HCT116 (cell line): ENCODE results near the gene GNG2. TPM values are rescaled to one million over a fixed set of nuclear protein-coding genes. Genes with fewer than 3 reads are reported as not detected.

Source experiments
- ATAC-seq: fragments of 200-7000 bp; cut with Tn5 transposase; 2 replicates; pipeline ENCODE4 v1.9.1; 2020; ENCODE audit warnings: mild to moderate bottlenecking, moderate library complexity
- BruUV-seq: library from RNA; stranded (reverse); fragments of 400-500 nt; replicated peaks from 2 replicates; lab custom pipeline; 2021; lab: Mats Ljungman, UMichigan
- CTCF ChIA-PET: fragments of 300-600 bp; sonication (Branson Sonifier 250); formaldehyde crosslinking; loops from one replicate; lab custom pipeline; 2021; ENCODE audit warnings: antibody characterized with exemption; lab: Charles Lee
- POLR2A ChIA-PET: fragments of 300-600, 350-600 bp; sonication (Branson Sonifier 250); formaldehyde crosslinking; loops from one replicate; lab custom pipeline; 2021; ENCODE audit warnings: antibody characterized with exemption; lab: Charles Lee
- RAD21 ChIA-PET, 2 experiments: fragments of 300-600 bp; sonication (Branson Sonifier 250); formaldehyde crosslinking; loops; one replicate each; lab custom pipeline; 2023; ENCODE audit warnings: low total read pairs in 2 of 2; ENCODE audit not compliant: uncharacterized antibody in 2 of 2, unreplicated experiment in 2 of 2, low non-redundant PET in 1 of 2; lab: Charles Lee
- DNase-seq: peaks from one replicate; pipeline ENCODE4 v3.0.0-alpha.2; 2010; ENCODE audit warnings: low read depth, low spot score
- H2AFZ ChIP-seq: fragments of 200-600 bp; shearing (Covaris generic), sonication (generic); 2 replicates; pipeline ENCODE4 v1.6.1; 2017; ENCODE audit warnings: low read depth, mixed run types, mixed read lengths, antibody characterized with exemption, low read length; ENCODE audit not compliant: poor library complexity, severe bottlenecking
- H3K27ac ChIP-seq: 2 replicates; pipeline ENCODE4 v1.5.1; 2012; ENCODE audit warnings: low read depth, low read length
- H3K27me3 ChIP-seq: fragments of 200-600 bp; sonication (generic); 2 replicates; pipeline ENCODE4 v1.6.1; 2016; ENCODE audit warnings: mixed run types, low read length, mixed read lengths; ENCODE audit not compliant: insufficient read depth
- H3K36me3 ChIP-seq, 2 experiments: fragments of 200-500 bp in 1 of 2; fragments of 200-600 bp in 1 of 2; sonication (Bioruptor generic) in 1 of 2; sonication (generic) in 1 of 2; 2 replicates each; pipeline versions ENCODE4 v1.5.1 to v1.6.1; 2014 to 2016; ENCODE audit warnings: low read length in 2 of 2, inconsistent platforms in 1 of 2, mixed read lengths in 1 of 2, mixed run types in 1 of 2; ENCODE audit not compliant: insufficient read depth in 2 of 2, control insufficient read depth in 1 of 2
- H3K4me1 ChIP-seq, 2 experiments: fragments of 200-600 bp in 1 of 2; sonication (generic) in 1 of 2; 2 replicates each; pipeline versions ENCODE4 v1.5.1 to v1.6.1; 2012 to 2017; ENCODE audit warnings: low read length in 2 of 2, inconsistent platforms in 1 of 2, mild to moderate bottlenecking in 1 of 2, mixed read lengths in 1 of 2, mixed run types in 1 of 2, moderate library complexity in 1 of 2; ENCODE audit not compliant: insufficient read depth in 2 of 2, control insufficient read depth in 1 of 2
- H3K4me2 ChIP-seq: fragments of 200-600 bp; sonication (generic); 2 replicates; pipeline ENCODE4 v1.6.1; 2017; ENCODE audit warnings: mixed run types, low read length, mixed read lengths
- H3K4me3 ChIP-seq, 2 experiments: fragments of 200-600 bp in 1 of 2; sonication (generic) in 1 of 2; replicated peaks in 1 of 2; 2 replicates each; pipeline ENCODE4 v1.5.1; 2011 to 2016; ENCODE audit warnings: low read length in 2 of 2, control low read depth in 1 of 2, low read depth in 1 of 2, mild to moderate bottlenecking in 1 of 2, mixed read lengths in 1 of 2, mixed run types in 1 of 2
- H3K79me2 ChIP-seq: fragments of 200-600 bp; sonication (generic); 2 replicates; pipeline ENCODE4 v1.6.1; 2017; ENCODE audit warnings: mild to moderate bottlenecking, mixed run types, low read length, moderate library complexity, mixed read lengths; ENCODE audit not compliant: insufficient read depth
- H3K9ac ChIP-seq: fragments of 200-600 bp; sonication (generic); 2 replicates; pipeline ENCODE4 v1.6.1; 2016; ENCODE audit warnings: low read length, mixed read lengths
- H3K9me2 ChIP-seq: fragments of 200-600 bp; sonication (generic), shearing (Covaris generic); 2 replicates; pipeline ENCODE4 v1.6.1; 2017; ENCODE audit warnings: mixed run types, mild to moderate bottlenecking, moderate library complexity; ENCODE audit not compliant: insufficient read depth
- H3K9me3 ChIP-seq, 2 experiments: fragments of 200-500 bp in 1 of 2; fragments of 200-600 bp in 1 of 2; sonication (Bioruptor generic) in 1 of 2; sonication (generic) in 1 of 2; 2 replicates each; pipeline ENCODE4 v1.6.1; 2014 to 2017; ENCODE audit warnings: low read length in 2 of 2, mixed read lengths in 2 of 2, inconsistent platforms in 1 of 2, low read depth in 1 of 2, mild to moderate bottlenecking in 1 of 2, mixed run types in 1 of 2, moderate library complexity in 1 of 2; ENCODE audit not compliant: control insufficient read depth in 1 of 2, insufficient read depth in 1 of 2
- H4K20me1 ChIP-seq: fragments of 200-600 bp; sonication (generic), shearing (Covaris generic); 2 replicates; pipeline ENCODE4 v1.6.1; 2017; ENCODE audit warnings: mixed run types, mild to moderate bottlenecking, moderate library complexity; ENCODE audit not compliant: insufficient read depth
- CEBPB ChIP-seq: IDR thresholded peaks from 2 replicates; pipeline ENCODE4 v1.6.1; 2012; ENCODE audit warnings: low read depth
- EGR1 ChIP-seq: IDR thresholded peaks from 2 replicates; pipeline ENCODE4 v1.6.1; 2012; ENCODE audit warnings: low read depth
- ELF1 ChIP-seq: IDR thresholded peaks from 2 replicates; pipeline ENCODE4 v1.6.1; 2012; ENCODE audit warnings: low read depth, borderline replicate concordance
- EZH2 ChIP-seq: fragments of 200-600 bp; sonication (generic); IDR thresholded peaks from 2 replicates; pipeline ENCODE4 v1.6.1; 2017; ENCODE audit warnings: antibody characterized with exemption, mixed run types
- FOSL1 ChIP-seq: IDR thresholded peaks from 2 replicates; pipeline ENCODE4 v1.6.1; 2012; ENCODE audit warnings: low read depth
- JUND ChIP-seq: IDR thresholded peaks from 2 replicates; pipeline ENCODE4 v1.6.1; 2012
- POLR2A ChIP-seq: IDR thresholded peaks from 2 replicates; pipeline ENCODE4 v1.7.0; 2011; ENCODE audit warnings: borderline replicate concordance; ENCODE audit not compliant: insufficient read depth, insufficient read length; ENCODE audit errors: extremely low read depth
- POLR2AphosphoS5 ChIP-seq: IDR thresholded peaks from 2 replicates; pipeline ENCODE4 v1.6.1; 2011; ENCODE audit warnings: mild to moderate bottlenecking, low read depth, low read length, moderate library complexity
- RAD21 ChIP-seq: IDR thresholded peaks from 2 replicates; pipeline ENCODE4 v1.6.1; 2012; ENCODE audit warnings: low read depth, mild to moderate bottlenecking
- SP1 ChIP-seq: IDR thresholded peaks from 2 replicates; pipeline ENCODE4 v1.6.1; 2012; ENCODE audit warnings: low read depth
- SRF ChIP-seq: IDR thresholded peaks from 2 replicates; pipeline ENCODE4 v1.6.1; 2012; ENCODE audit warnings: low read depth
- TCF7L2 ChIP-seq: IDR thresholded peaks from 2 replicates; pipeline ENCODE4 v1.7.0; 2011; ENCODE audit warnings: borderline replicate concordance, inconsistent platforms; ENCODE audit not compliant: insufficient read depth, insufficient read length; ENCODE audit errors: extremely low read depth
- YY1 ChIP-seq: IDR thresholded peaks from 2 replicates; pipeline ENCODE4 v1.6.1; 2011; ENCODE audit warnings: low read length, low read depth, moderate library complexity, mild to moderate bottlenecking; ENCODE audit not compliant: insufficient replicate concordance; ENCODE audit errors: extremely low read depth
- ZFX ChIP-seq: fragments of 450-650 bp; IDR thresholded peaks from 2 replicates; pipeline ENCODE4 v1.6.1; 2017
- ZNF274 ChIP-seq: fragments of 200-500 bp; sonication (Bioruptor generic); IDR thresholded peaks from 2 replicates; pipeline ENCODE4 v1.6.1; 2014; ENCODE audit warnings: mild to moderate bottlenecking, low read depth, low read length, inconsistent platforms
- intact Hi-C: fragments of 100-400 bp; cut with micrococcal nuclease; formaldehyde crosslinking; loops from 2 replicates; pipeline ENCODE4 v1.10.0; 2022
- total RNA-seq: library from RNA; stranded (reverse); gene quantifications from one replicate; pipeline ENCODE4 v1.2.1, GENCODE V29; 2021; ENCODE audit not compliant: unreplicated experiment
- TF ChIP-seq, protein P1 (sequence below), 3 experiments: fragments of 200-600 bp in 1 of 3; sonication (generic) in 1 of 3; IDR thresholded peaks in 2 of 3; conservative IDR thresholded peaks in 1 of 3; 2 replicates each; pipeline ENCODE4 v1.5.1; 2012 to 2017; ENCODE audit warnings: low read depth in 2 of 3, low read length in 2 of 3, antibody characterized with exemption in 1 of 3, borderline replicate concordance in 1 of 3, control low read depth in 1 of 3, mild to moderate bottlenecking in 1 of 3, mixed read lengths in 1 of 3, mixed run types in 1 of 3, moderate library complexity in 1 of 3; ENCODE audit not compliant: insufficient read depth in 1 of 3
- TF ChIP-seq, protein P2 (sequence below): IDR thresholded peaks from 2 replicates; pipeline ENCODE4 v1.6.1; 2011; ENCODE audit warnings: mild to moderate bottlenecking, low read length, moderate library complexity; ENCODE audit not compliant: insufficient replicate concordance; ENCODE audit errors: extremely low read depth

The GNG2 gene
- total RNA-seq, 1 experiment from 2014 or later, result 0.74 TPM

GRCh38 chr14:51963286-51963685, 102.9 kb downstream of the GNG2 start:
- H3K4me1 ChIP-seq, result no peaks in the 10 kb centered on the region; a peak in 1 of 4 replicates
- H3K36me3 ChIP-seq, result no peaks in the 10 kb centered on the region
- intact Hi-C loops, result no loop called here
- no peaks in the 10 kb centered on the region for H3K9me2 ChIP-seq
- CTCF ChIA-PET, result interaction anchor here (1.3 kb wide), 1 partner anchor 16 kb away, joined by 6 read pairs; no protein-coding TSS in a partner anchor
- H3K27ac ChIP-seq, result no peak overlapping the region
- ATAC-seq (no peak), DNase-seq (no peak)
- RAD21 ChIA-PET, result no interaction called here
- H3K79me2 ChIP-seq, result no peaks in the 10 kb centered on the region
- H3K4me2 ChIP-seq, result no peak overlapping the region
- no peaks in the 10 kb centered on the region for H3K9me3 ChIP-seq
- TF ChIP-seq ELF1 (no peak), TCF7L2 (no peak), EGR1 (no peak), JUND (no peak), SP1 (no peak), RAD21 (no peak), CEBPB (no peak), EZH2 (no peak), POLR2A (no peak), POLR2AphosphoS5 (no peak), FOSL1 (no peak), YY1 (no peak), ZFX (no peak), ZNF274 (no peak), SRF (no peak)
- TF ChIP-seq, protein P1, sequence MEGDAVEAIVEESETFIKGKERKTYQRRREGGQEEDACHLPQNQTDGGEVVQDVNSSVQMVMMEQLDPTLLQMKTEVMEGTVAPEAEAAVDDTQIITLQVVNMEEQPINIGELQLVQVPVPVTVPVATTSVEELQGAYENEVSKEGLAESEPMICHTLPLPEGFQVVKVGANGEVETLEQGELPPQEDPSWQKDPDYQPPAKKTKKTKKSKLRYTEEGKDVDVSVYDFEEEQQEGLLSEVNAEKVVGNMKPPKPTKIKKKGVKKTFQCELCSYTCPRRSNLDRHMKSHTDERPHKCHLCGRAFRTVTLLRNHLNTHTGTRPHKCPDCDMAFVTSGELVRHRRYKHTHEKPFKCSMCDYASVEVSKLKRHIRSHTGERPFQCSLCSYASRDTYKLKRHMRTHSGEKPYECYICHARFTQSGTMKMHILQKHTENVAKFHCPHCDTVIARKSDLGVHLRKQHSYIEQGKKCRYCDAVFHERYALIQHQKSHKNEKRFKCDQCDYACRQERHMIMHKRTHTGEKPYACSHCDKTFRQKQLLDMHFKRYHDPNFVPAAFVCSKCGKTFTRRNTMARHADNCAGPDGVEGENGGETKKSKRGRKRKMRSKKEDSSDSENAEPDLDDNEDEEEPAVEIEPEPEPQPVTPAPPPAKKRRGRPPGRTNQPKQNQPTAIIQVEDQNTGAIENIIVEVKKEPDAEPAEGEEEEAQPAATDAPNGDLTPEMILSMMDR (IDR thresholded peaks at IDR 0.05 in 2 of 3, conservative IDR thresholded peaks at IDR 0.05 in 1 of 3; ENCODE audit: borderline replicate concordance in 1 of 3, insufficient read depth in 1 of 3, low read depth in 2 of 3, low read length in 2 of 3), result no peak
- TF ChIP-seq, protein P2, sequence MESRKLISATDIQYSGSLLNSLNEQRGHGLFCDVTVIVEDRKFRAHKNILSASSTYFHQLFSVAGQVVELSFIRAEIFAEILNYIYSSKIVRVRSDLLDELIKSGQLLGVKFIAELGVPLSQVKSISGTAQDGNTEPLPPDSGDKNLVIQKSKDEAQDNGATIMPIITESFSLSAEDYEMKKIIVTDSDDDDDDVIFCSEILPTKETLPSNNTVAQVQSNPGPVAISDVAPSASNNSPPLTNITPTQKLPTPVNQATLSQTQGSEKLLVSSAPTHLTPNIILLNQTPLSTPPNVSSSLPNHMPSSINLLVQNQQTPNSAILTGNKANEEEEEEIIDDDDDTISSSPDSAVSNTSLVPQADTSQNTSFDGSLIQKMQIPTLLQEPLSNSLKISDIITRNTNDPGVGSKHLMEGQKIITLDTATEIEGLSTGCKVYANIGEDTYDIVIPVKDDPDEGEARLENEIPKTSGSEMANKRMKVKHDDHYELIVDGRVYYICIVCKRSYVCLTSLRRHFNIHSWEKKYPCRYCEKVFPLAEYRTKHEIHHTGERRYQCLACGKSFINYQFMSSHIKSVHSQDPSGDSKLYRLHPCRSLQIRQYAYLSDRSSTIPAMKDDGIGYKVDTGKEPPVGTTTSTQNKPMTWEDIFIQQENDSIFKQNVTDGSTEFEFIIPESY, result no peak
- H4K20me1 ChIP-seq, result no peaks in the 10 kb centered on the region
- POLR2A ChIA-PET, result no interaction called here
- H3K9ac ChIP-seq, result no peak overlapping the region
- H2AFZ ChIP-seq, result no peak overlapping the region
- no TSS peak for BruUV-seq
- no peak overlapping the region for H3K4me3 ChIP-seq
- H3K27me3 ChIP-seq, result no peaks in the 10 kb centered on the region
